CD14-positive monocyte (primary cell): ENCODE results near the gene RELN. TPM values are rescaled to one million over a fixed set of nuclear protein-coding genes. Genes with fewer than 3 reads are reported as not detected.

Source experiments
- DNase-seq, 3 donors: peaks; one replicate each; pipeline ENCODE4 v3.0.0-alpha.2; 2011 to 2022
- H2AFZ ChIP-seq: 2 replicates; pipeline ENCODE4 v1.6.0; 2012; ENCODE audit warnings: mild to moderate bottlenecking, low read depth, low read length, inconsistent platforms; ENCODE audit not compliant: insufficient read depth, poor library complexity, severe bottlenecking
- H3K27ac ChIP-seq, 2 donors: 1 replicate in 1 of 2; 2 replicates in 1 of 2; pipeline ENCODE4 v1.5.1; 2012 to 2013; ENCODE audit warnings: low read length in 2 of 2, control low read depth in 1 of 2, inconsistent platforms in 1 of 2, low read depth in 1 of 2, mild to moderate bottlenecking in 1 of 2
- H3K27me3 ChIP-seq, 2 donors: one replicate each; pipeline versions ENCODE4 v1.6.0 to v1.6.1; 2011 to 2013; ENCODE audit warnings: low read length in 2 of 2; ENCODE audit not compliant: control insufficient read depth in 2 of 2, insufficient read depth in 2 of 2
- H3K36me3 ChIP-seq, 2 donors: replicated peaks in 1 of 2; 1 replicate in 1 of 2; 2 replicates in 1 of 2; pipeline versions ENCODE4 v1.5.1 to v1.6.1; 2012 to 2013; ENCODE audit warnings: low read length in 2 of 2, control low read depth in 1 of 2, inconsistent platforms in 1 of 2, mild to moderate bottlenecking in 1 of 2; ENCODE audit not compliant: insufficient read depth in 2 of 2, control insufficient read depth in 1 of 2
- H3K4me1 ChIP-seq, 2 donors: 1 replicate in 1 of 2; 2 replicates in 1 of 2; pipeline versions ENCODE4 v1.5.1 to v1.6.1; 2012 to 2013; ENCODE audit warnings: low read length in 2 of 2, control low read depth in 1 of 2, inconsistent platforms in 1 of 2, mild to moderate bottlenecking in 1 of 2, moderate library complexity in 1 of 2; ENCODE audit not compliant: insufficient read depth in 2 of 2, control insufficient read depth in 1 of 2
- H3K4me2 ChIP-seq: replicated peaks from 2 replicates; pipeline ENCODE3; 2012; ENCODE audit warnings: low read length, moderate library complexity, mild to moderate bottlenecking; ENCODE audit not compliant: poor library complexity, severe bottlenecking; ENCODE audit errors: extremely low read depth
- H3K4me3 ChIP-seq, 3 experiments: fragments of 200-600 bp in 1 of 3; sonication (generic) in 1 of 3; replicated peaks in 1 of 3; 1 replicate in 2 of 3; 2 replicates in 1 of 3; pipeline ENCODE4 v1.5.1; 2011 to 2013; ENCODE audit warnings: low read length in 3 of 3, mild to moderate bottlenecking in 3 of 3, control low read depth in 2 of 3, low read depth in 2 of 3, inconsistent platforms in 1 of 3, moderate library complexity in 1 of 3
- H3K79me2 ChIP-seq: 2 replicates; pipeline ENCODE4 v1.6.0; 2012; ENCODE audit warnings: mild to moderate bottlenecking, control low read depth, inconsistent platforms, low read length, moderate library complexity; ENCODE audit not compliant: insufficient read depth
- H3K9ac ChIP-seq: 2 replicates; pipeline ENCODE4 v1.6.0; 2017; ENCODE audit warnings: low read length, mild to moderate bottlenecking; ENCODE audit not compliant: insufficient read depth, poor library complexity, severe bottlenecking
- H3K9me3 ChIP-seq, 2 donors: replicated peaks in 1 of 2; 1 replicate in 1 of 2; 2 replicates in 1 of 2; pipeline versions ENCODE4 v1.5.1 to v1.6.1; 2012 to 2013; ENCODE audit warnings: low read length in 2 of 2, control low read depth in 1 of 2; ENCODE audit not compliant: control insufficient read depth in 1 of 2, insufficient read depth in 1 of 2
- H4K20me1 ChIP-seq: 2 replicates; pipeline ENCODE4 v1.6.0; 2012; ENCODE audit warnings: mild to moderate bottlenecking, low read length, control low read depth, moderate library complexity; ENCODE audit not compliant: insufficient read depth
- H3K27ac Mint-ChIP-seq, 7 donors: one replicate each; pipeline ENCODE4 v1.8.0; 2020; ENCODE audit warnings: mild to moderate bottlenecking in 7 of 7, mixed read lengths in 7 of 7, moderate library complexity in 6 of 7, inconsistent platforms in 2 of 7
- H3K27me3 Mint-ChIP-seq, 3 donors: one replicate each; pipeline ENCODE4 v1.8.0; 2021 to 2022; ENCODE audit warnings: low read depth in 3 of 3, mild to moderate bottlenecking in 3 of 3, mixed read lengths in 3 of 3, moderate library complexity in 3 of 3, inconsistent platforms in 1 of 3
- H3K36me3 Mint-ChIP-seq, 2 donors: one replicate each; pipeline ENCODE4 v1.8.0; 2020; ENCODE audit warnings: mixed read lengths in 2 of 2, inconsistent platforms in 1 of 2, mild to moderate bottlenecking in 1 of 2
- H3K4me1 Mint-ChIP-seq: one replicate; pipeline ENCODE4 v1.8.0; 2020; ENCODE audit warnings: mild to moderate bottlenecking, mixed read lengths
- H3K4me3 Mint-ChIP-seq, 2 donors: one replicate each; pipeline ENCODE4 v1.8.0; 2020; ENCODE audit warnings: mild to moderate bottlenecking in 2 of 2, mixed read lengths in 2 of 2, moderate library complexity in 1 of 2
- H3K9me3 Mint-ChIP-seq, 7 donors: one replicate each; pipeline ENCODE4 v1.8.0; 2020 to 2022; ENCODE audit warnings: mixed read lengths in 7 of 7, mild to moderate bottlenecking in 6 of 7, moderate library complexity in 6 of 7, inconsistent platforms in 2 of 7
- CTCF ChIP-seq: fragments of 200-600 bp; IDR thresholded peaks from one replicate; pipeline ENCODE4 v1.8.0; 2022; ENCODE audit warnings: antibody characterized with exemption, mild to moderate bottlenecking
- WGBS: methylation state at CpG from one replicate; pipeline ENCODE4 v1.1.5; 2013; ENCODE audit warnings: missing lambda C conversion rate; ENCODE audit not compliant: insufficient coverage; 5-methylcytosine and 5-hydroxymethylcytosine counted together
- intact Hi-C, 2 donors: fragments of 100-400 bp; cut with micrococcal nuclease; formaldehyde crosslinking; loops; one replicate each; pipeline versions ENCODE4 v1.15.0 to v1.15.1; 2023
- polyA plus RNA-seq, 3 donors: library from polyadenylated mRNA; depleted of rRNA in 1 of 3; unstranded in 2 of 3; stranded (reverse) in 1 of 3; fragments of 300-500 nt in 2 of 3; fragments of >200 nt in 1 of 3; fragmentation: Illumina TruSeq in 2 of 3; gene quantifications; 1 replicate in 2 of 3; 2 replicates in 1 of 3; pipeline ENCODE4 v1.2.3, GENCODE V29; 2012 to 2021

Gene RELN
- polyA plus RNA-seq, 3 donors = not detected

GRCh38 chr7:103539875-103540274, 449.6 kb downstream of the RELN start:
- H3K4me2 ChIP-seq = no peak overlapping the region
- H3K27ac ChIP-seq = no peak overlapping the region
- H3K9me3 ChIP-seq = no peaks in the 10 kb centered on the region
- no peak overlapping the region for H3K4me3 ChIP-seq
- Mint-ChIP-seq H3K9me3 (peaks cover 0 to 2% (median 0%) of the 10 kb centered on the region in 7 donors), H3K4me1 (no peaks in the 10 kb centered on the region), H3K27me3 (peaks cover 0 to 5% (median 3%) of the 10 kb centered on the region in 3 donors), H3K4me3 (no peak overlapping the region), H3K36me3 (no peaks in the 10 kb centered on the region), H3K27ac (no peak overlapping the region)
- intact Hi-C loops = no loop called here
- no peak for DNase-seq
- H2AFZ ChIP-seq = no peak overlapping the region
- H3K4me1 ChIP-seq = no peaks in the 10 kb centered on the region
- no peaks in the 10 kb centered on the region for H3K36me3 ChIP-seq
- WGBS = 91% methylated on average over 7 of the region's 8 CpGs
- H3K9ac ChIP-seq = no peak overlapping the region
- no peaks in the 10 kb centered on the region for H3K79me2 ChIP-seq
- no peaks in the 10 kb centered on the region for H4K20me1 ChIP-seq
- no peak for TF ChIP-seq CTCF
- H3K27me3 ChIP-seq = no peaks in the 10 kb centered on the region

- Histone ChIP-seq H3K4me2 (no peak overlapping the region), H3K9me3 (no peaks in the 10 kb centered on the region), H3K79me2 (no peaks in the 10 kb centered on the region), H4K20me1 (no peaks in the 10 kb centered on the region), H3K27me3 (no peaks in the 10 kb centered on the region), H3K4me1 (no peaks in the 10 kb centered on the region), H3K36me3 (no peaks in the 10 kb centered on the region), H3K4me3 (no peak overlapping the region), H2AFZ (no peak overlapping the region), H3K27ac (no peak overlapping the region), H3K9ac (no peak overlapping the region)
- H3K4me3 Mint-ChIP-seq = no peak overlapping the region
- 98% methylated on average over 5 of the region's 11 CpGs for WGBS
- H3K27me3 Mint-ChIP-seq = peaks cover 0 to 5% (median 3%) of the 10 kb centered on the region in 3 donors
- no peak for DNase-seq
- no peak for TF ChIP-seq CTCF
- no peaks in the 10 kb centered on the region for H3K36me3 Mint-ChIP-seq
- intact Hi-C loops = no loop called here
- no peaks in the 10 kb centered on the region for H3K4me1 Mint-ChIP-seq
- H3K9me3 Mint-ChIP-seq = peaks cover 0 to 2% (median 0%) of the 10 kb centered on the region in 7 donors
- H3K27ac Mint-ChIP-seq = no peak overlapping the region
These were observed 450.3 kb downstream of the RELN start for GRCh38 chr7:103538964-103539709.
